ENCODE measurements around the gene AARS2.

AARS2 gene

GRCh38 chr6:44272999-44273566 lies 40.1 kb downstream of the AARS2 start:
- DNase-seq = no peak

DNA sequence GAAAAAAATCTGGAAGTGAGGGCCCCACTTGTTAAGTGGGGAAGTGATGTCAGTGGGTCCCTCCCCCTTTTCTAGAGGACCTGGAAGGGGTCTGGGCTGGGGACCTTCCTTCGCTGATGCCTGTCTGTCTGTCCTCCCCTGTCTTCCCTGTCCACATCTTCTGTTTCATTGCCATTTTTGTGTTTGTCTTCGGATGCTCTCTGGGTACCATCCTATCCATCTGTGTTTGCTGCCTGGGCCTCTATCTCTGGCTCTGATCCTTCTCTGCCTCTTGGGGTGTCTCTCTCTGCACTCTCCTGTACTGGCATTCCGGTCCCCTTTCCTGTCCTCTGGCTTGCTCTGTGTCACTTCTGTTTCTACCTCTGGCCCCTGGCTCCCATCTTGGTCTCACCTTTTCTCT lies 40.6 kb downstream of the AARS2 start:
- DNase-seq = no peak

DNA sequence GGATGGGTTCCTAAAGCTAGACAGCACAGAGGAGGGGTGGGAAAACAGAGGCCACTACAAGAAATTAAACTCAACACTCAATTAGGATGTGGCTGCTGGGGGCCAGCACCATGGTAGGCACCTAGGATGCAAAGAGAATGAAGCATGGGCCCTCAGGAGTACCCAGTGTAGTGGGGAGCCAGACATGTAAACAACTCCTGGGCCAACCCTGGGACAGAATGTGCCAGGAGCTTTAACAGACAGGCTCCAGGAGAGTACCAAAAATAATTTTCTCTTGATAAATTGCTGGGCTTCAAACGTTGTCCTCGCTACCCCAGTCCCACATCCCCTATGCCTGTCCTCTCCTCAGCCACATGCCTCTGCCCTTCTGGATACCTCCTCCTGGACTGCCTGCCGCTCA lies 41.2 kb downstream of the AARS2 start:
- no peak for DNase-seq

GRCh38 chr6:44271406-44271723 lies 41.8 kb downstream of the AARS2 start:
- no peak for DNase-seq

- DNase-seq = peak; percentile 34
These were observed 42.4 kb downstream of the AARS2 start for GRCh38 chr6:44270526-44271405.

- DNase-seq = peak; percentile 26
These were observed 43.1 kb downstream of the AARS2 start, which contains the start of gene TMEM151B for GRCh38 chr6:44269921-44270525. TSS of gene TMEM151B (plus strand) at chr6:44270450. CDS start at chr6:44270743, 293 bp downstream.

- no peak for DNase-seq
These were observed 43.8 kb downstream of the AARS2 start for GRCh38 chr6:44269178-44269920.

DNA sequence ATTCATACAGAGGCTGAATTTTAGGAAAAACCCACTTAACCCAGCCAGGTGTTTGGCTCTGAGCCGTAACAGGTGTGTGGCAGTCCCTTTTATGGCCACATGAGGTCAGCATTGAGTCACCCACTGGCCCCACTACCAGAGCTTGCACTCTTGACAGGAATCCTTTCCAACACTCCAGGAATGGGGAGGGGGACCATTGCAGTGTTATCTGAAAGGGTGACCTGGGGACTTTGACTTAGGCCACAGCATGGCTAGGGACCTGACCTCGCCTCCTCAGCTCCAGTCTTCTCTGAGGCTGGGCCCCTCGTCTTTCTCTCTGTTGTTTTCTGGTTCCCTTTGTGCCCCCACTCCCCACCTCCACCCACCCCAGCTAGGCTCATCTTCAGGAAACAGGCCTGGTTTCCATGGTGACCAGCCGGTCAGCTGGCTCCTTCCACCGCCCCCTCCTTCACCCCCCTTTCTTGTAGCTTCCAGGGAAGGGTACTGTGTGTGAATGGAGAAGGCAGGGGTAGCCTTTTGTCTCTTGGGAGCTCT lies 45.0 kb downstream of the AARS2 start:
- peak; percentile 72 for DNase-seq

DNA sequence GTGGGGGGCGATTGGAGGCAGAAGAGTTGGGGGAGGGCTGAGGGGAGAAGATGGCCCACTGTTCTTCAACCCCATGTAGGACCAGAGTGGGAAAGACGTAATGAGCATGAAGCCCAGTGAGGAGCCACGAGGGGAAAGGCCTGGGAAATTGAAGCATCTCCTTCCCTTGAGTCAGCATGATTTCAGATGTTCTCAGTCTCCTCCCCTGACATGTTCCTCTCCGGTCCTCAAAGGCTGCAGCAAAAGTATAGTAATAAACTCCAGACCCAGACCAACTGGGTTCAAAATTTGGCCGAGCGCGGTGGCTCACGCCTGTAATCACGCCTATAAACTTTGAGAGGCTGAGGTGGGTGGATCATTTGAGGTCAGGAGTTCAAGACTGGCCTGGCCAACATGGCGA lies 45.9 kb downstream of the AARS2 start:
- DNase-seq = no peak

DNA sequence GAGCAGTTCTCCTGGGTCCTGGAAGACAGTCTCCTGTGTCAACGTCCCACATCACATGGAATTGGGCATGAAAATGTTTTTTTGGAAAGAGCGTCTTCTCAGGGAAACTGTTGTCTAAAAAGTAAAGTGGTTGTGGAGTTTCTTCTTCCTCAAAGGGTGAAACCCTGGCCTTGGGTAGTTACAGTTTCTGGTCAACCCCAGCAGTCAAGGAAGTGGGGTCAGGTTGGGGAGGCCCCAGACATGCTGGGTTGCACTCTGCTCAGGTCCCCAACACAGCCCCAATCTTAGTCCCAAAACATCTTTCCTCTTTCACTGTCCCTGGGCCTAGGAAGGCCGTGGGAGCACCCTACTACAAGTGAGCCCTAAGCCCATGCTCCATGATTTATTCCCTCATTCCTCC lies 46.8 kb downstream of the AARS2 start:
- DNase-seq = no peak

DNA sequence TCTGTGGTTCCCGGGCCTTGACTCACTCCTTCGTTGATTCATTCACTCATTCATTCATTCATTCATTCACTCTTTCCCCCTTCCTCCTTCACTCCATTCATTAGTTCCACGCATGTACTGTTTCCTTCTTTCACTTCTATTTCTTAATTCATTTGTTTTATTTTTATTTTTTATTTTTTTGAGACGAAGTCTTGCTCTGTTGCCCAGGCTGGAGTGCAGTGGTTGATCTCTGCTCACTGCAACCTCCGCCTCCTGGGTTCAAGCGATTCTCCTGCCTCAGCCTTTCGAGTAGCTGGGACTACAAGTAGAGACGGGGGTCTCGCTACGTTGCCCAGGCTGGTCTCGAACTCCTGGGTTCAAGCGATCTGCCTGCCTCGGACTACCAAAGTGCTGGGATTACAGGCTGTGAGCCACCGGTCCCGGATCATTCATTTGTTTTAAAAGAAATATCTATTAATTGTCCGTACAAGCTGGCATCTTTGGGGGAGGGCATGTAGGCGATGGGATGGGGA lies 47.4 kb downstream of the AARS2 start:
- DNase-seq = no peak

DNA sequence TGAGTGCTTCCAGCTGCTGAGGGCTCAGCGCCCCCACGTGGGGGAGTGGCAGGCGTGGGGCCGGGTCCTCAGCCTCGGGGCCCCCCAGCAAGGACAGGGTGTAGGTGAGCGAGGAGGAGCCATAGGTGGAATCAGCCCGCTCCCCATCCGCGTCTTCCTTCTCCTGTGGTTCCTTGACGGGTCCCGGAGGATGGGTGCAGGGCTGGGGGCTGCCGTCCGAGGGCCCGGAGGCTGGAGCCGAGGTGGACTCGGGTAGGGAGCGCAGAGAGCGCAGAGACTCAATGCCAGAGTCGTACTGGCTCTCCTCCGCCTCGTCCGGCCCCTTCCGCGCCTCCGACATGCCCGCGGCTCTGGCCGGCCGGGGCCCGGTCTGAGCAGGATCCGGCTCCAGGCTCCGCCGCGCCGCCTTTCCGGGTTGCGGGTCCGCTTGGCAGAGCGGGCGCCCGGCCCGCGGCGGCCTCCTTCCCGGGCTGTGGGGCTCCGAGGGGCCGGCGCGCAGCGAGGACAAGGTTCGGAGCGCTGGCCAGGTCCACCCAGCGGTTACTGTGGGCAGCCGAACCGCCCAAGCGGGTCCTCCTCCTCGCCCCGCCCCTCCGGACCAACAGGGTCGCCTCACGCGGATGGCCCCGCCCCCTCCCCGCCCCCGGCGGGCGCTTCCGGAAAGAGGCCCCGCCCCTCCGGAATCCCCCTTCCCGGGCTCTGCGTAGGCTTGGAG lies 48.0 kb downstream of the AARS2 start, which contains the start of gene NFKBIE:
Gene NFKBIE, minus strand, starts transcription at position 545 of the 715 bp plus-strand sequence. Its CDS starts 205 bp downstream, at position 340.
- DNase-seq = peak; percentile 89

DNA sequence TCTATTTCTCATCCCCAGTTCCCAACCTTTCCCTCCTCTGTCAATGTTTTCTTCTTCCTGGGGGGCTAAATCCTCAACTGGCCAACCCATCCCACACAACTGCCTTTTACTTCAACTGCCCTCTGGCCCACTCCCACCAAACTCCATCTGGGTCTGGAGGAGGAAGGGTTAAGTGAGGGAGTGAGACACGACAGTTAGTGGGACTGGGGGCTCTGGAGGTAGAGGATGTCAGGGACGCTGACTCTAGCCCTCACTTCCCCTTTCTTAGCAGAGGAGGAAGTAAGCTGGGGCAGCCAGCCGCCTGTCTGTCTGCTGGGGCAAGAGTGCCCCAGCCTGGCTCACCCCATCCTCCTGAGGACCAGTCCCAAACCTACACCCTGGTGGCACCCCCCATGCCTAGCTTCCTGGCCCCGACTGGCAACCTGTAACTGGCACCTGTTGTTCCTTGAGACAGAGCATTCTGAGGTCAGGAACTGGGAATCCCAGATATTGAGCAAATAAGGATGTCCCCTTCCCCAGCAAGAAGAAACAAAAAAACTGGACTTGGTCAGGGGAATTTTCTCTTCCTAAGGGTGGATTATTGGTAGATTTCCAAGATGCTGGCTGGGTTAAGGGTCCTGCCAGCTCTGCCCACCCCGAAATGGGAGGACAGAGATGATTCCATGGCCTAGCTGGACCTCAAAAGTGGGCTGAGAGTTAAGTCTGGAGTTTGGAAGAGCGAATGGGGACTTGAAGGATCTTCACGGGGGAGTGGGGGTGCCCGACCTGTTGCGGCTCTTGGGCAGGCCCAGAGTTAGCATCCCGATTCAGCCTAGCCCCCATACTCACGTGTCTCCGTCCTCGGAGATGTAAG lies 48.8 kb downstream of the AARS2 start:
- no peak for DNase-seq

- no peak for DNase-seq
These were observed 49.6 kb downstream of the AARS2 start for GRCh38 chr6:44263354-44264100.

GRCh38 chr6:44262467-44263353 lies 50.4 kb downstream of the AARS2 start:
- DNase-seq = no peak

DNA sequence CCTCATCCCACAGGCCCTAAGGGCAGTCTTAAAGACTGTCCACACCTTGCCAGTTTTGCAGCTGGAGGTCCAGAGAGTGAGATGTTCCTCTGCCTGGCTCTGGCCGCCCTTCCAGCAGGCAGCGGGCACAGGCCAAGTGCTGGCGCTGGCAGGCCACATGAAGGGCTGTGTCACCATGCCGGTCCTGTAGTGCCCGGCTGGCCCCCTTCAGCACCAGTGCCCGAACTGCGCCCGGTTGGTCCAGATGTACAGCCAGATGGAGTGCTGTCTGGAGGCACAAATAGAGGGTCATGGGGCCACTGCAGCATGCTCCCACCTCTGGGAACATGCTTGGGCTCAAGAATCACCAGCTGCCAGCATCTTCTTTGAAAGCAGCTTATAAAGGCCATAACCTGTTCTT lies 51.6 kb downstream of the AARS2 start:
- no peak for DNase-seq

DNA sequence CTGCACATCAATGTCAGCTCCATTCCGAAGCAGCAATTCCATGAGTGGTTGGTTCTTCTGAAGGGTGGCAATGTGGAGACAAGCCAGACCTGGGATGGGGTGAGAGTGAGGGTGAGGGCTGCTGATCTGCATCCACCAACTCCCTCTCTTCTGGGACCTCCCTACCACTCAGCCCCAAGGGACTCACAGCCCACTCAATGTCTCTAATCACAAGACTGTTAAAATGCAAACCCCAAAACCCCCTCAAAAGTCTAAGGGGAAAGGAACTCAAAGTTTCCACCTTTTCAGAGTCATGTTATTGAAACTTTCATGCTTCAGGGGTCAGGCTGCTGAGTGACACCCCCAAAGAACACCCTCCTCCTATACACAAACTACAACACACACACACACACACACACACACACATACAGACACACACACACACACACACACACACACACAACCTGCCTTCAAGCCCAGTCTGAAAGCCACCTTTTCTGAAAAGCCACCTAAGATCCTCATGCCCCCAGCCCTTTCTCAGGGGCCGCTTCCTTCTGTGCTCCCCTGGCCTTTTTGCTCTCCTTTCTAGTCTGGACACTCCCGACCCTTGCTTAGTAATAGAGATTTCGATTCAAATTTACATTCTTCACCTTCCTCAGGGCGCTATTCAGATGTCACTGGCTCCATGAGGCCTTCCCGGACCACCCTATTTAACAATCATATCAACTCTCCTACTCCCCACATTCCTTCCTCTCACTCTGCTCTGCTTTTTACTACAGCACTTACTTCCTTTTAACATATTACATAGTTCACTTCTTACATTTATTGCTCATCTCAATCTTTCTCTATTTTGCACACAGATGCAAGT lies 52.5 kb downstream of the AARS2 start:
- DNase-seq = no peak

DNA sequence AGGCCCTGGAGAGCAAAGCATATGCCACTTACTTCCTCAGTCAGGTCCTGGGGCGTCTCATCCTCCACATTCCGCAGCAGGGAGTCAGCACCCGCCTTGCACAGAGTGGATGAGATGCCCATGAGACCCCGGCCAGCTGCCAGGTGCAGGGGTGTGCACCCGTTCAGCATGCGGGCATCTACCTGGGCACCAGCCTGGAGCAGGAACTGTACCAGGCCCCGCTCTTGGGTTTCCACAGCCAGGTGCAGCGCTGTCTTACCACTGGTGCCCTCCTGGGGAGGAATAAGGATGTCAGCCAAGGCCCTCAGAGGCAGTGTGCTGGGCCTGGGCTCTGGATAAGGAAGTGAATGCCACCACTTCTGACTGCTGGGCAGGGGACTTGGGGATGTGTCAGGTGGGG lies 53.1 kb downstream of the AARS2 start:
- DNase-seq = no peak

Data from NCI-H1092 treated with DMSO at 0.1 percent for 48 hours (cell line).